G401 (cell line): ENCODE data around the gene TMEM123. TPM values are rescaled to one million over a fixed set of nuclear protein-coding genes. Genes with fewer than 3 reads are reported as not detected.

Source experiments
- DNase-seq: peaks from one replicate; pipeline ENCODE4 v3.0.0-alpha.2; 2015; ENCODE audit warnings: low spot score
- in situ Hi-C: cut with HindIII; loops from 2 replicates; pipeline ENCODE4 v1.10.0; 2016; ENCODE audit warnings: low sequenced_read_pairs, mixed read lengths
- total RNA-seq: library from RNA; depleted of rRNA; stranded (reverse); fragments of >200 nt; shearing (Covaris generic); gene quantifications from 2 replicates; pipeline ENCODE4 v1.2.3, GENCODE V29; 2014; rRNA removed

TMEM123 gene, protein sequence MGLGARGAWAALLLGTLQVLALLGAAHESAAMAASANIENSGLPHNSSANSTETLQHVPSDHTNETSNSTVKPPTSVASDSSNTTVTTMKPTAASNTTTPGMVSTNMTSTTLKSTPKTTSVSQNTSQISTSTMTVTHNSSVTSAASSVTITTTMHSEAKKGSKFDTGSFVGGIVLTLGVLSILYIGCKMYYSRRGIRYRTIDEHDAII
- total RNA-seq, result 78.0 and 104 TPM in 2 replicates

DNA sequence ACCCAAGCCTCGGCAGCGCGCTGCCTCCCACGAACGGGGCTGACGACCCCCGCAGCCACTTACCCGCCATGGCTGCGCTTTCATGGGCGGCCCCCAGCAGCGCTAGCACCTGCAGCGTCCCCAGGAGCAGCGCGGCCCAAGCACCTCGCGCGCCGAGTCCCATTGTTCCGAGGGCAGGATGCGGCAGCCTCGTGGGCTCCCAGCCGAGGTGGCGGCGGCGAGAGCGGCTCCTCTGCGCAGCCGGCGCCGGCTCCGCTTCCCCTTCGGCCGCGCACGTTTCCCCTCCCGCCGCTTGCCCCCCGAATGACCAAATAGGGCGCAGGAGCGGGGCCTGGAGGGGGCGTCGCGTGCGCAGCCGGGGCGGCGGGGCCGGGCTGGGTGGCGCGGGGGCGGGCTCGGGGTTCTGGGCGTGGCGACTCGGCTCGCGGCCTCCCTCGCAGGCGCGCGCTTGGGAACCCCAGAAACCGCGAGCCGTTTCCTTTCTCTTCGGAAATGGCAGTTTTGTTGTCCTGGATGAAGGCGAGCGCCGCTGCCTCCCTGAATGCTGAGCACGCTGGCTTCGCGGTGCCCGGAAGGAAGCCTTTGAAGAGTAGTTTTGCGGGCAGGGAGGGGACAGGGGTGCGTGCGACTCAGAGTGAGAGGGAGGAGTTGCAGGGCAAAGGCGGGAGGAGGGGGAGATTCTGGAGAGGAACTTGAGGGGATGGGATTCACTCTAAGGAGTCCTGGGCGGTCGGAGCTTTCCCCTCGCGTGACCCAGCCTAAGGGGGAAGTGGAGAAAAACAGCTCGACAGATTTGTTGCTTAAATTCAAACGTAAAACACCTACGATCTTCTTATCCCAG lies at the start of gene TMEM123:
Gene TMEM123 (minus strand): TSS at position 305 of the 841 bp plus-strand sequence. CDS start 142 bp downstream, at position 163.
- in situ Hi-C loops, result no loop called here
- peak; percentile 6 for DNase-seq

DNA sequence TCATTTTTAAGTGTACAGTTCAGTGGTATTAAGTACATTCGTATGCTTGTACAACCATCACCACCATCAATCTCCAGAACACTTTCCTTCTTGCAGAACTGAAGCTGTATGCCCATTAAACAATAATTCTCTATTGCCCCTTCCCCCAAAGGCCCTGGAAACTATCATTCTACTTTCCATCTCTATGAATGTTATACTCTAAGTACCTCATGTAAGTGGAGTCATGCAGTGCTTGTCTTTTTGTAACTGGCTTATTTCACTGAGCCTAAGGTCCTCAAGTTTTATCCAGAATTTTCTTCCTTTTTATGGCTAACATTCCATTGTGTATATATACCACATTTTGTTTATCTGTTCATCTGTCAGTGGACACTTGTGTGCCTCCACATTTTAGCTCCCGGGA lies 48.3 kb upstream of the TMEM123 start:
- in situ Hi-C loops, result no loop called here
- no peak for DNase-seq

DNA sequence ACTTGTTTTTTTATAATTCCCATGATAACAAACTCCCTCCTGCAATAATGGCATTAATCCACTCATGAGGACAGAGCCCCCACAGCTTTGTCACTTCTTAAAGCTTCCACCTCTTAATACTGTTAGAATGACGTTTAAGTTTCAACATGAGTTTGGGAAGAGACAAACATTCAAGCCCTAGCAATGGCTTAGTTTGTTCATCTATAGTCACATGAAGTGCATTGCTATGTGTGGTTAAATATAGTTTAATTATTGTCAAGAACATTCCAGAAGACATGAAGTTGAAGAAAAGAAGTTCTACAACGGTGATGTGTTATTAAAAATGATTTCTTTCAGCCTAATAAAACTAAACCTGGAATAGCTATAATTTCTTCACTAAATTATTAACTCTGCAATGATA lies 47.4 kb upstream of the TMEM123 start:
- in situ Hi-C loops, result no loop called here
- DNase-seq, result no peak

DNA sequence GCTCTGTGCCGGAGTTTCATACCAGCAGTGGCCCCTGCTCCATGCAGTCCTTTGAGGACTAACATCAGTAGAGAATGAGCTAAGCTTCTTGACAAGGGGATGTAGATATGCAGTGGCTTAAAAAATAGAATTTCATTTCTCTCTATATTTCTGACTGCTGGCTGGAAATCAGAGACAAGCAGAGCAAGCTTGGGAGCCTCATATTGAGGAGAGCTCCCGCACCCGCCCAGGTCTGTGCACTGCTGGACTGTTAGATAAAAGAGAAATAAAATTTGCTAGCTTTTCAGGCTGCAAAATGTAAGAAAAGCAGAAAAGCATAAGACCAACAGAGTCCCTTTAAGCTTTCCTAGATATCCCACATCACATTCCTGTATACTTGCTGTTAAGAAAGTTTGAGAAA lies 46.6 kb upstream of the TMEM123 start:
- in situ Hi-C loops, result no loop called here
- no peak for DNase-seq

DNA sequence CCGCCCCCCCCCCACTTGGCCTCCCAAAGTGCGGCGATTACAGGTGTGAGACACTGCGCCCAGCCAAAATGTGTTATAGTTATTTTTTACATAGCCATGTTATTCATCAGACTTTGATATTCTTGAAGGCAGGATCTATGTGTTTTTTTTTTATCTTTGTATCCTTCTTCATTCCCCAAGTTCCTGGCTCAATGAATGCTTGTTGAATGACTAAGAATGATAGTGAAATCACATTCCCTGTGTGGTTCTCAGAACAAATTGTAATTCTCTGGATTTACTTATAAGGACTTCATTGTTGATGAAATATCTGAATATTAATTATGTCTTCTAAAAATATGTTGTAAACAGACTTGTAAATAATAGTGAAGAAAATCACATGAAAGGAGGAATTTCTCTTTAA lies 44.5 kb upstream of the TMEM123 start:
- in situ Hi-C loops, result no loop called here
- no peak for DNase-seq

DNA sequence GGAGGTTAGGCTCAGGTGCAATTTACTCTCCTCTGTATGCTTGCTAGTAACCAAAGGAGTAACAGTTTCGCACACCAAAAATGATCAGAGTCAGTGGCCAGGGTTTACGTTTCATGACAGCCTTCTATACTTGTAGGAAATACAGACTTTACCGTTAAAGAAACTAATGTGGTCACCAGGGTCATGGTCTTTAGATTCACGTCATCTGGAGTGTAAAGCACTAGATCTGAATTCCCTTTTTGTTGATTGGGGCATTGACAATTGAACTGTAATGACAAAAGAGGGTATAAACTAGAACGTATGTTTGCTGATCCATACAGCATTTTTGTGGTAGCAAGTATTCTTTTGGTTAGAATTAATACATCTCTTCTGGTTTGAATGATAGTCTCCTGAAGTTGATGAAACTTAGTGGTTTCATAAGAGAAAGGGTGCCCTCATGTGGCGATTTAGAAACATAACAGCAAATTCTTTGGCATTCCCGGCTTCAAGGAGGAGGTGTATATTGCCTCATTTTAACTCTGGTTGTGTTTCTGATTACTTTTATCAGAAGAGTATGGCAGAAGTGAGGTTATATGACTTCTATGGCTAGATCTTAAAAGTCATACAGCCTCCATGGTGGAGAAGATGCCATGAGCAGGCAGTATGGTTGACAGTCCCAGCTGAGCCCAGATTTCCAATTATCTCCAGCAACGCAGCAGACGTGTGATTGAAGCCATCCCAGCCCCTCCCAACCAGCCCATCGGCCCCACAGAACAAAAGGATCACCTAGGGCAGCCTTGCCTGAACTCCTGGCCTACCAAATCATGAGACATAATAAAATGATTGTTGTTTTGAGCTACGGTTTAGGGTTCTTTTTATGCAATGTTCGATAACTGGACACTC lies 42.8 kb upstream of the TMEM123 start:
- in situ Hi-C loops, result no loop called here
- peak; percentile 79 for DNase-seq

DNA sequence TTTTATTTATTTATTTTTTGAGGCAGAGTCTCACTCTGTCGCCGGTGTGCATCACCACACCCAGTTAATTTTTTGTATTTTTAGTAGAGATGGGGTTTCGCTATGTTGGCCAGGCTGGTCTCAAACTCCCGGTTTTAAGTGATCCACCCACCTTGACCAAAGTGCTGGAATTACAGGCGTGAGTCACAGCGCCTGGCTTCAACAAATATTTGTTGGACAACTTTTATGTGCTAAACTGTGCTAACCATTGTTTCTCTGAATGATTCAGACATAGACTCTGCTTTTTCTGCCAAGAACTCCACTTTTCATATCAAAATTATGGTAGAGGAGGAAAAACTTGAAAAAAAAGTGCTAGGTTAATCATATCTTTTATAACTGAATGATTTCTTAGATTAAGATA lies 41.7 kb upstream of the TMEM123 start:
- DNase-seq, result no peak
- in situ Hi-C loops, result no loop called here

DNA sequence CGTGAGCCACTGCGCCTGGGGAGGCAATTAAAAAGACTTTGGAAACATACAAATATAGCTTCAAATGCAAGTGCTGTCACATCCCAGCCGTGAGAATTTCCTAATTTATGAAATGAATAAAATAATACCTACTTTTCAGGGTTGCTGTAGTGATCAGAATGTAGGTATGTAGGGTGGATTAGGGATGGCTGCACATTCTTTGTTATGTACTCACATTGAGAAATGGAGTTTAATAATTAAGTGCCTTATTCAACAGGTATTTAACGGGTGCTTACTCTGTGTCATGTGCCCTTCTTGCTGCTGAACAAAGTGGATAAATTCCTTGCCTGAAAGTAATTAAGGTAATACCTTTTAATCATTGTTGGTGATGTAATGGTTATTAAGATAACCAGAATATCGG lies 41.0 kb upstream of the TMEM123 start:
- DNase-seq, result no peak
- in situ Hi-C loops, result no loop called here

DNA sequence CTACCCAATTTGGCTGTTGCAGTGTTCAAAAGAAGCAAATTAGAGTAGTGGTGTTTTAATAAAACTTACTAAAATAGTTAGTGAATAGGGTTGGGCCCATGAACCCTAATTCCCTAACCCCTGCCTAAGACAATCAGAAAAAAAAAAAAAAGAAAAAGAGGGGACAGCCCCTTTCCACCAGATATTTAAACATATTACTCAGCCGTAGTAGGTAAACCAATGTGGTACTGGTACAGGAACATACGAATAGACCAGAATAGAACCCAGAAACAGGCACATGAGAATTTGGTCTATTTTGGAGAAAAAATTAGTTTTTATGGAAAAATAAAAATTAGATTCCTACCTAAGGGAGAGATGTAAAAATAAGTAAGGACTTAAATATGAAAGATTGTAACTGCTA lies 39.4 kb upstream of the TMEM123 start:
- in situ Hi-C loops, result no loop called here
- DNase-seq, result no peak

DNA sequence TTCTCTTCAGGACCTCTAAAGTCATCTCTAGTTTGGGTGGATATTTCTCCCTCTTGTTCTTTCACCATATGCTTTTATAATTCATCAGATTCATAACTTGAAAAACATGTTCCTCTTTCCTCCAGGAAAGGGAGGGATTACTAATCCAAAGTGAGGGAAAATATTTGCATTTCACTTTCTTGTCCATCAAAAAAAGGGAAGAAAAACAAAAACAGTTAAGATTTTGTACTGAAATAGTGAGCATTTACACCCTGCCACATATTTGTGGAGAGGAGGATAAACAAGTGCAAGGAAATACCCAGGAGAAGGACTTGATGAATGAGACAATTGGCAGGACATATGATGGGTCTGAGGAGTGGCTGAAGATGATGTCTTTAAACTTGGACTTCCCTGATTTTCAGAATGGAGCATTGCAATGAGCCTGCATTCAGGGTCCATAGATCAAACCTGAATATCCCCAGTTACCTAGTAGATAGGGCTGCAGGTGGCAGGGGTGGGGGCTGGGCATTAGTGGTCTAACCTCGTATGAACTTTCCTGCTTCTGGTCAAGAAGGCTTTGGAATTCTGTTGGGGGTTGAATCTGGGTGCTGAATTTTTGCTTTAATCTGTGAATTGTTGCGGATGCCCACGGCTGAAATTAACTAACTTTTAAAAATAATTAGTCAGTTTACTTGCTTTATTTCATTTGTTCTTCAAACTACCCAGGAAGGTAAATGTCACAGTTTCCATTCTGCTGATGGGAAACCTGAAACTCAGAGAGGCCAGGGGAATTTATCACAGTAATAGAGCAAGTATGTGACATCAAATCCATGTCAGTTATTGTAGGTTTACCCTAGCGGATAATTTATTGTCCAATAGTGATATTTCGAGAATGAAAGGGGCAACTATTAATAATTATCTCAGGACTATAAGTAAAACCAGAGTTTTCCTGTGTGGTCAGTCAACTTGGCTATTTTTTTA lies 36.9 kb upstream of the TMEM123 start:
- DNase-seq, result no peak
- in situ Hi-C loops, result no loop called here

DNA sequence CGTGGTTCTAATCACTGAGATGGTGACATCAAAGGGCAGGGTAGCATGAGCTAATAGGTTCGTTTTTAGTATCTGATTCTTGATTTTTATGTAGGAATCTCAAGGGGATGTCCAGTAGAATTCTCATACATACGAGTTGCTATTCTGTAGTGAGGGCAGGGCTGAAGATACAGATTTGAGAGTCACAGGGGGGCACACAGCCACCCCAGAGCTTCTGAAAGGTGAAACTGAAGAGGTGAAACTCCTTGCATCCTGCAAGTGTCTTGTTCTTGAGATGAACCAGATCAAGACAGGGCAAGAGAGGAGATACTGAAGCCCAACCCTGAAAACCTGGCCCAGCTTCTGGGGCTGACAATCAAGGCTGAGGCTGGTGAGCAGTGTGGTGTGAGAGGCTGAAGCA lies 35.6 kb upstream of the TMEM123 start:
- no peak for DNase-seq
- in situ Hi-C loops, result no loop called here

DNA sequence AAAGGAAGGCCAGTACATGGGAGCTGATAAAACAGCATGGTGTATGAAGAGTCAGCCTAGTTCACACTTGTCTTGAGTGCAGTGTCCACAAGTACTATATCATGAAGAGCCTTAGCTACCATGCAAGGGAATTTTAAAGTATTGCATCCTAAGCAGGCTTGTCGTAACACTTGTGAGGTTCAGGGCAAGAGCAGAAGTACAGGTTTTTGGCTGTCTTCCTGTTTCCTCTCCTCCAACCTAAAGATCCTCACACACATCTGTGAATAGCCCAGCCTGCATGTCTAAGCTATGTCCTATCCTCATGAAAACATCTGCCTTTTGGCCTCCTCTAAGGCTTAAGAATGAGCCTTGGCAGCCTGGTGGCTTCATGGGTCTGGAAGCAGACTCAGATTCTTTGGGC lies 34.6 kb upstream of the TMEM123 start:
- in situ Hi-C loops, result no loop called here
- DNase-seq, result no peak

DNA sequence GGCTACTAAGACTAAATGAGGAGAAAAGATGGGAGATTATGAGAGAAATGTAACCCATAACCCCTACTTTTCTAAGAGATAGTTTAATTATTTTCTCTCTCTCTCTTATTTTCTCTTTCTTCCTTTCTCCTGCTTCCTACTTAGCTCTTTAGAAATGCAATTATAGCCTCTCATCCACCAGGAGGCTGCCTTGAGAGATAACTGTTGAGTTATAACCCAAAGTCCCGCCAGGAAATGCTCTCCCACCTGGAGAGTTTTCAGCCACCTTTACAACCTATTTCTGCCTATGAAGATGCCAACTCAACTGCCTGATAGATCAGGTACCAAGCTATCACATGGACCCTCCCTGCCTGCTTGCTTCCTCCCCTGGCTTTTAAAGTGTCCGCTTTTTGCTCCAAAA lies 34.0 kb upstream of the TMEM123 start:
- in situ Hi-C loops, result no loop called here
- no peak for DNase-seq

DNA sequence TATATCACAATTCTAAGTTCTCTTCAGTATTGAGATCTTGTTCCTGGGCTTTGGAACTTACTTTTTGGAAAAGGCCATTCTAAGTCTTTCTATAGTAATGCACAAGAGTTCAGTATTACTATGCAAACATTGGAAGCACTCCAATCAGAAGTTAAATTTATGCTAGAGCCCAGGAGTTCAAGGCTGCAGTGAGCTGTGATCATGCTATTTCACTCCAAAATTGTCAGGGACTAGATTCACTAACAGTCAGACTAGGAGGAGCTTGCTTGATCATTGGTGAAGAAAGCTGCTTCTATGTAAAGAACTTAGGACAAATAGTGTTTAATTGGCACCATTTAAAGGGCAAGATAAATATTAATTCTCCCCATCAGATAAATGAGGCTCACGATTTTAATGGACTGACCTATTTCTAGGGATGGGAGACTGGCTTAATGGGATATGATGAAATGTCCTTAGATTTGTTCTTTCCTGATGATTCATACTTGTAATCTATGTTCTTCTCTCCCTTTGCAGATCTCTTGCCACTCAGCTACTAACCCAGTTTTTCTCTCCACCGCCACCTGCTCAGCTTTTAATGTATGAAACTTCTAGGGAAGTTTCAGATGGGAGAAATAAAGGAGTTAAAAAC lies 32.6 kb upstream of the TMEM123 start:
- no peak for DNase-seq
- in situ Hi-C loops, result no loop called here

DNA sequence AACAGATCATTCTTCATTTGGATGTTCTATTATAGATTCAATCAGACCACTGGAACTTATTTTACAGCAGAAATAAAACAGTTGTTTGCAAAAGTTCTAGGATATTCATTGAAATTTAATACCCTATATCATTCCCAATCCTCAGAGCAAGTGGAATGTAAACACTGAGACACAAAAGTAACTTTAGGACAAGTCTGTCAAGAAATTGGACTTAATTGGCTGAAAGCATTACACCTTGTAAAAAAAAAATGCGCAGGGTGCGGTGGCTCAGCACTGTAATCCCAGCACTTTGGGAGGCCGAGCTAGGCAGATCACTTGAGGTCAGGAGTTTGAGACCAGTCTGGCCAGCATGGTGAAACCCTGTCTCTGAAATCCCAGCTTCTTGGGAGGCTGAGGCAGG lies 29.9 kb upstream of the TMEM123 start:
- in situ Hi-C loops, result no loop called here
- no peak for DNase-seq

DNA sequence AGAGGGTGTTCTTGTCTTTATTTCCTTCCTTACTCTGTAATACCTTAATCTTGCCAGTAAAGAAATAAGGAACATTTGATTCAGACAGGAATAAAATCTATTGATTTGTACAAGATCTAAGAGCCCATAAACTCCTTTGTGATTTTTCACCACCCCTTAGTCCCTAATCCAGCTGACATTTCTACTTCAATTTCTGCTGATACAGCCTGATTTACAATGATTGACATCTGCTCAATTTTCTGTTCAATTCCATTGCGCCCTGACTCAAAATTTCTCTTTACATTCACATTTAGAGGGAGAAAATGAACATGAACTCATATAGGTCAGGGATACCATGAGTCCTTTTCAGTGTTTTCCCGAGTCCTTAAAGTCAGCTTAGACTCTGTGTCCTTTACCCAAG lies 27.2 kb upstream of the TMEM123 start:
- in situ Hi-C loops, result no loop called here
- DNase-seq, result no peak

DNA sequence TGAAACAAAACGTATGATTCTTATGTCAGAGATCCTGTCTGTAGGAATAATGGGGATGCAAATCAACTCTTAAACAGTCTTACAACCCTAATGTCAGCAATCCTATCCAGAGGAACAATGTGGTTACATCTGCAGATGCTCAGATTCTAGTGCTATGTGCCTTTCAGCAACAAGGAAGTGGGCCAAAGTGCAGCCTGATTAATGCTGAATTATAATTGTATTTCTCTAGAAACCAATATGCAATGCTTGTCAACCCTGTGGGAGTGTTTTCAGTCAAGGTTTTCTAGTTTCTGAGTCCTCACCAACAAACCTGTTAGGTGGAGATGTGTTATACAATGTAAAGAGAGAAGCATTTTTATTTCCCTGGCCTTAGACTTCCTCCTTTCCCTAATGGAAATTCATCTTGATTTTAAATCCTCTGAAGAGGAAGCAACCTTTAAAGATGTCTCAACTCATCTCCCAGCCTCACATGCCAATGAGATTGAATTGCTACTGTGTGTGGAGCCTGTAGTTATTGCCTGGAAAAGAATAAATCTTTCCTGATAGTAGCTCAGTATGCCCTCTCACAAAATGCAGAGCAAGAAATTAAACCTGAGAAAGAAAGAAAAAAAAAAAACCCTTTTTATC lies 26.2 kb upstream of the TMEM123 start:
- DNase-seq, result no peak
- in situ Hi-C loops, result no loop called here

DNA sequence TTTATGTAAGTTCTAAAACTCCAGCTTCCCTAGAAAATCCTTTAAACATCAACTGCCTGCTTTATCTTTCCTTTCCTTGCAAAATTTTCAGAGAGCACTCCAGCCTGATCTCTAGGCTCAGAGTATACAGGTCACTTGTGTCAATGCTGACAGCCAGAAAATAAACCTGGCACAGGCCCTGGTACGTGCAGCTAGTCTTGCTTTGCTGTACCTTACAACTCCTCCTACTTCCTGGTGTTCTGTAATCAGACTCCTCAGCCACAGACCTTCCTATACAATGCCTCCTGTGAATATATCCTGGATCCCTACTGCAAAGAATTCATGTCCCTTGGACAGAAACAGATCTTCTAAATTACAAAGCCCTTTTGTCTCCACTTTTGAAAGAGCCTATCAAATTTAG lies 24.2 kb upstream of the TMEM123 start:
- no peak for DNase-seq
- in situ Hi-C loops, result no loop called here
